HEK293 (cell line): ENCODE data around the gene CSTPP1.

Experiments
- CTCF ChIA-PET: fragments of 350-600 bp; formaldehyde crosslinking; extraction: SDS; loops from one replicate; lab custom pipeline; 2021; ENCODE audit warnings: antibody characterized with exemption; lab: Yijun Ruan, JAX
- POLR2A ChIA-PET: fragments of 300-600 bp; formaldehyde crosslinking; extraction: SDS; loops from one replicate; lab custom pipeline; 2020; ENCODE audit warnings: antibody characterized with exemption, inconsistent platforms; lab: Yijun Ruan, JAX
- H3K27ac ChIP-seq: fragments of 200-500 bp; sonication (Bioruptor generic); 2 replicates; pipeline ENCODE4 v1.5.1; 2014; ENCODE audit warnings: low read depth, low read length, control low read depth, inconsistent platforms; ENCODE audit errors: extremely low read depth
- H3K36me3 ChIP-seq, 2 experiments: fragments of 200-500 bp in 1 of 2; sonication (Bioruptor generic) in 1 of 2; 1 replicate in 1 of 2; 2 replicates in 1 of 2; pipeline ENCODE4 v1.5.1; 2014 to 2017; ENCODE audit warnings: inconsistent platforms in 2 of 2, low read length in 2 of 2; ENCODE audit not compliant: control insufficient read depth in 2 of 2, insufficient read depth in 1 of 2
- H3K4me1 ChIP-seq: fragments of 200-500 bp; sonication (Bioruptor generic); 2 replicates; pipeline ENCODE4 v1.5.1; 2014; ENCODE audit warnings: mild to moderate bottlenecking, low read length, inconsistent platforms; ENCODE audit not compliant: control insufficient read depth, insufficient read depth
- H3K4me3 ChIP-seq: 2 replicates; pipeline ENCODE4 v1.5.1; 2011; ENCODE audit warnings: low read depth, mild to moderate bottlenecking, control low read depth, low read length, moderate library complexity
- H3K9me3 ChIP-seq: fragments of 200-500 bp; sonication (Bioruptor generic); 2 replicates; pipeline ENCODE4 v1.5.1; 2014; ENCODE audit warnings: low read depth, low read length, inconsistent platforms; ENCODE audit not compliant: control insufficient read depth, insufficient read depth
- SCRT2 ChIP-seq: fragments of 450-650 bp; formaldehyde crosslinking; IDR thresholded peaks from 2 replicates; pipeline ENCODE4 v1.5.1; 2016; ENCODE audit warnings: missing biosample characterization, missing genetic modification characterization
- ZFP69B ChIP-seq: fragments of 450-650 bp; formaldehyde crosslinking; IDR thresholded peaks from 2 replicates; pipeline ENCODE4 v1.5.1; 2016; ENCODE audit warnings: missing biosample characterization, missing genetic modification characterization
- ZNF157 ChIP-seq: fragments of 450-650 bp; formaldehyde crosslinking; IDR thresholded peaks from 2 replicates; pipeline ENCODE4 v1.5.1; 2016; ENCODE audit warnings: missing biosample characterization, missing genetic modification characterization
- ZNF19 ChIP-seq: fragments of 450-650 bp; formaldehyde crosslinking; IDR thresholded peaks from 2 replicates; pipeline ENCODE4; 2016; ENCODE audit warnings: missing biosample characterization, missing genetic modification characterization, low read depth
- ZNF324 ChIP-seq: fragments of 450-650 bp; formaldehyde crosslinking; IDR thresholded peaks from 2 replicates; pipeline ENCODE4 v1.5.1; 2016; ENCODE audit warnings: missing biosample characterization, missing genetic modification characterization
- ZNF350 ChIP-seq: fragments of 450-650 bp; formaldehyde crosslinking; IDR thresholded peaks from 2 replicates; pipeline ENCODE4 v1.5.0; 2017; ENCODE audit warnings: missing biosample characterization, mild to moderate bottlenecking, missing genetic modification characterization
- ZNF37A ChIP-seq: fragments of 450-650 bp; IDR thresholded peaks from 2 replicates; pipeline ENCODE4 v1.5.1; 2018; ENCODE audit warnings: missing biosample characterization, missing genetic modification characterization
- ZNF560 ChIP-seq: fragments of 450-650 bp; formaldehyde crosslinking; IDR thresholded peaks from 2 replicates; pipeline ENCODE4 v1.5.1; 2017; ENCODE audit warnings: missing biosample characterization, missing genetic modification characterization, borderline replicate concordance
- ZNF561 ChIP-seq: fragments of 450-650 bp; IDR thresholded peaks from 2 replicates; pipeline ENCODE4 v1.5.1; 2018; ENCODE audit warnings: missing biosample characterization, missing genetic modification characterization, borderline replicate concordance
- ZNF571 ChIP-seq: fragments of 450-650 bp; formaldehyde crosslinking; IDR thresholded peaks from 2 replicates; pipeline ENCODE4 v1.5.0; 2017; ENCODE audit warnings: missing biosample characterization, missing genetic modification characterization
- ZNF629 ChIP-seq: fragments of 450-650 bp; formaldehyde crosslinking; IDR thresholded peaks from 2 replicates; pipeline ENCODE4 v1.5.1; 2017; ENCODE audit warnings: missing biosample characterization, missing genetic modification characterization
- ZNF658 ChIP-seq: fragments of 450-650 bp; formaldehyde crosslinking; IDR thresholded peaks from 2 replicates; pipeline ENCODE4; 2016; ENCODE audit warnings: missing biosample characterization, missing genetic modification characterization
- ZNF701 ChIP-seq: fragments of 450-650 bp; formaldehyde crosslinking; IDR thresholded peaks from 2 replicates; pipeline ENCODE4 v1.5.1; 2016; ENCODE audit warnings: missing biosample characterization, missing genetic modification characterization
- ZNF785 ChIP-seq: fragments of 450-650 bp; formaldehyde crosslinking; IDR thresholded peaks from 2 replicates; pipeline ENCODE4 v1.5.1; 2016; ENCODE audit warnings: missing biosample characterization, missing genetic modification characterization
- TF ChIP-seq, protein P1 (sequence below): fragments of 450-650 bp; formaldehyde crosslinking; IDR thresholded peaks from 2 replicates; pipeline ENCODE4 v1.5.1; 2017; ENCODE audit warnings: missing biosample characterization, missing genetic modification characterization
- TF ChIP-seq, protein P2 (sequence below): fragments of 450-650 bp; formaldehyde crosslinking; IDR thresholded peaks from 2 replicates; pipeline ENCODE4 v1.5.0; 2017; ENCODE audit warnings: missing biosample characterization, missing genetic modification characterization, borderline replicate concordance
- TF ChIP-seq, protein P3 (sequence below): fragments of 450-650 bp; formaldehyde crosslinking; IDR thresholded peaks from 2 replicates; pipeline ENCODE4 v1.5.1; 2017; ENCODE audit warnings: missing biosample characterization, missing genetic modification characterization
- TF ChIP-seq, protein P4 (sequence below): IDR thresholded peaks from 2 replicates; pipeline ENCODE4 v1.6.1; 2011; ENCODE audit warnings: mild to moderate bottlenecking, low read depth, low read length, borderline replicate concordance
- TF ChIP-seq, protein P5 (sequence below): fragments of 450-650 bp; formaldehyde crosslinking; IDR thresholded peaks from 2 replicates; pipeline ENCODE4 v1.5.1; 2016; ENCODE audit warnings: missing biosample characterization, missing genetic modification characterization
- TF ChIP-seq, protein P6 (sequence below): fragments of 450-650 bp; formaldehyde crosslinking; IDR thresholded peaks from 2 replicates; pipeline ENCODE4 v1.5.1; 2016; ENCODE audit warnings: missing biosample characterization, missing genetic modification characterization
- TF ChIP-seq, protein P7 (sequence below): fragments of 450-650 bp; formaldehyde crosslinking; IDR thresholded peaks from 2 replicates; pipeline ENCODE4 v1.5.1; 2016; ENCODE audit warnings: missing biosample characterization, missing genetic modification characterization
- TF ChIP-seq, protein P8 (sequence below): fragments of 450-650 bp; formaldehyde crosslinking; IDR thresholded peaks from 2 replicates; pipeline ENCODE4 v1.5.1; 2016; ENCODE audit warnings: missing biosample characterization, missing genetic modification characterization

The CSTPP1 gene

DNA sequence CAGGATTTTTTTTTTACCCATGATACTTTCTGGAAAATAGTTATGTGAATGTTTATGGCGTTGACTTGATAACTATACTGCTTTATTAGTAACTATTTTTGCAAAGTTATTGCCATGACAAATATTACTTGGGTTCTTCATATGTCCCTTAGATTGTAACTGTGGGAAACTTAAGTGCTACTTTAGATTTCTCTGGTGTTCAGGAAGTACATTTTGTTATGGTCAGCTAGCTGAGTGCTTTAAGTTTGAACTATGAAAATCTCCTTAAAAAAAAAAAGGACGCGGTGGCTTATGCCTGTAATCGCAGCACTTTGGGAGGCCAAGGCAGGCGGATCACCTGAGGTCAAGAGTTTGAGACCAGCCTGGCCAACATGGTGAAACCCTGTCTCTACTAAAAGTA is 42.8 kb downstream of the CSTPP1 start:
- no peaks in the 10 kb centered on the region for H3K9me3 ChIP-seq
- H3K4me3 ChIP-seq = no peak overlapping the region
- H3K27ac ChIP-seq = no peak overlapping the region
- CTCF ChIA-PET = no interaction called here
- peaks cover 15% of the 10 kb centered on the region; the same call in 1 of the 2 replicates for H3K4me1 ChIP-seq
- POLR2A ChIA-PET = no interaction called here
- no peaks in the 10 kb centered on the region for H3K36me3 ChIP-seq
- no peak for TF ChIP-seq ZNF157
- no peak for TF ChIP-seq ZNF571 (tag by site-specific recombination)
- TF ChIP-seq, protein P1, sequence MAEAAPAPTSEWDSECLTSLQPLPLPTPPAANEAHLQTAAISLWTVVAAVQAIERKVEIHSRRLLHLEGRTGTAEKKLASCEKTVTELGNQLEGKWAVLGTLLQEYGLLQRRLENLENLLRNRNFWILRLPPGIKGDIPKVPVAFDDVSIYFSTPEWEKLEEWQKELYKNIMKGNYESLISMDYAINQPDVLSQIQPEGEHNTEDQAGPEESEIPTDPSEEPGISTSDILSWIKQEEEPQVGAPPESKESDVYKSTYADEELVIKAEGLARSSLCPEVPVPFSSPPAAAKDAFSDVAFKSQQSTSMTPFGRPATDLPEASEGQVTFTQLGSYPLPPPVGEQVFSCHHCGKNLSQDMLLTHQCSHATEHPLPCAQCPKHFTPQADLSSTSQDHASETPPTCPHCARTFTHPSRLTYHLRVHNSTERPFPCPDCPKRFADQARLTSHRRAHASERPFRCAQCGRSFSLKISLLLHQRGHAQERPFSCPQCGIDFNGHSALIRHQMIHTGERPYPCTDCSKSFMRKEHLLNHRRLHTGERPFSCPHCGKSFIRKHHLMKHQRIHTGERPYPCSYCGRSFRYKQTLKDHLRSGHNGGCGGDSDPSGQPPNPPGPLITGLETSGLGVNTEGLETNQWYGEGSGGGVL (tag by site-specific recombination) = no peak
- TF ChIP-seq ZNF37A (tag by site-specific recombination) = no peak
- no peak for TF ChIP-seq ZNF560 (tag by site-specific recombination)
- TF ChIP-seq, protein P2, sequence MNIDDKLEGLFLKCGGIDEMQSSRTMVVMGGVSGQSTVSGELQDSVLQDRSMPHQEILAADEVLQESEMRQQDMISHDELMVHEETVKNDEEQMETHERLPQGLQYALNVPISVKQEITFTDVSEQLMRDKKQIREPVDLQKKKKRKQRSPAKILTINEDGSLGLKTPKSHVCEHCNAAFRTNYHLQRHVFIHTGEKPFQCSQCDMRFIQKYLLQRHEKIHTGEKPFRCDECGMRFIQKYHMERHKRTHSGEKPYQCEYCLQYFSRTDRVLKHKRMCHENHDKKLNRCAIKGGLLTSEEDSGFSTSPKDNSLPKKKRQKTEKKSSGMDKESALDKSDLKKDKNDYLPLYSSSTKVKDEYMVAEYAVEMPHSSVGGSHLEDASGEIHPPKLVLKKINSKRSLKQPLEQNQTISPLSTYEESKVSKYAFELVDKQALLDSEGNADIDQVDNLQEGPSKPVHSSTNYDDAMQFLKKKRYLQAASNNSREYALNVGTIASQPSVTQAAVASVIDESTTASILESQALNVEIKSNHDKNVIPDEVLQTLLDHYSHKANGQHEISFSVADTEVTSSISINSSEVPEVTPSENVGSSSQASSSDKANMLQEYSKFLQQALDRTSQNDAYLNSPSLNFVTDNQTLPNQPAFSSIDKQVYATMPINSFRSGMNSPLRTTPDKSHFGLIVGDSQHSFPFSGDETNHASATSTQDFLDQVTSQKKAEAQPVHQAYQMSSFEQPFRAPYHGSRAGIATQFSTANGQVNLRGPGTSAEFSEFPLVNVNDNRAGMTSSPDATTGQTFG (tag by site-specific recombination) = no peak
- TF ChIP-seq ZNF350 (tag by site-specific recombination) = no peak
- TF ChIP-seq, protein P3, sequence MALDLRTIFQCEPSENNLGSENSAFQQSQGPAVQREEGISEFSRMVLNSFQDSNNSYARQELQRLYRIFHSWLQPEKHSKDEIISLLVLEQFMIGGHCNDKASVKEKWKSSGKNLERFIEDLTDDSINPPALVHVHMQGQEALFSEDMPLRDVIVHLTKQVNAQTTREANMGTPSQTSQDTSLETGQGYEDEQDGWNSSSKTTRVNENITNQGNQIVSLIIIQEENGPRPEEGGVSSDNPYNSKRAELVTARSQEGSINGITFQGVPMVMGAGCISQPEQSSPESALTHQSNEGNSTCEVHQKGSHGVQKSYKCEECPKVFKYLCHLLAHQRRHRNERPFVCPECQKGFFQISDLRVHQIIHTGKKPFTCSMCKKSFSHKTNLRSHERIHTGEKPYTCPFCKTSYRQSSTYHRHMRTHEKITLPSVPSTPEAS (tag by site-specific recombination) = no peak
- TF ChIP-seq, protein P4, sequence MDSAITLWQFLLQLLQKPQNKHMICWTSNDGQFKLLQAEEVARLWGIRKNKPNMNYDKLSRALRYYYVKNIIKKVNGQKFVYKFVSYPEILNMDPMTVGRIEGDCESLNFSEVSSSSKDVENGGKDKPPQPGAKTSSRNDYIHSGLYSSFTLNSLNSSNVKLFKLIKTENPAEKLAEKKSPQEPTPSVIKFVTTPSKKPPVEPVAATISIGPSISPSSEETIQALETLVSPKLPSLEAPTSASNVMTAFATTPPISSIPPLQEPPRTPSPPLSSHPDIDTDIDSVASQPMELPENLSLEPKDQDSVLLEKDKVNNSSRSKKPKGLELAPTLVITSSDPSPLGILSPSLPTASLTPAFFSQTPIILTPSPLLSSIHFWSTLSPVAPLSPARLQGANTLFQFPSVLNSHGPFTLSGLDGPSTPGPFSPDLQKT = no peak
- no peak for TF ChIP-seq ZFP69B
- TF ChIP-seq, protein P5, sequence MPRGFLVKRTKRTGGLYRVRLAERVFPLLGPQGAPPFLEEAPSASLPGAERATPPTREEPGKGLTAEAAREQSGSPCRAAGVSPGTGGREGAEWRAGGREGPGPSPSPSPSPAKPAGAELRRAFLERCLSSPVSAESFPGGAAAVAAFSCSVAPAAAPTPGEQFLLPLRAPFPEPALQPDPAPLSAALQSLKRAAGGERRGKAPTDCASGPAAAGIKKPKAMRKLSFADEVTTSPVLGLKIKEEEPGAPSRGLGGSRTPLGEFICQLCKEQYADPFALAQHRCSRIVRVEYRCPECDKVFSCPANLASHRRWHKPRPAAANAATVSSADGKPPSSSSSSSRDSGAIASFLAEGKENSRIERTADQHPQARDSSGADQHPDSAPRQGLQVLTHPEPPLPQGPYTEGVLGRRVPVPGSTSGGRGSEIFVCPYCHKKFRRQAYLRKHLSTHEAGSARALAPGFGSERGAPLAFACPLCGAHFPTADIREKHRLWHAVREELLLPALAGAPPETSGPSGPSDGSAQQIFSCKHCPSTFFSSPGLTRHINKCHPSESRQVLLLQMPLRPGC (tag by site-specific recombination) = no peak
- TF ChIP-seq, protein P6, sequence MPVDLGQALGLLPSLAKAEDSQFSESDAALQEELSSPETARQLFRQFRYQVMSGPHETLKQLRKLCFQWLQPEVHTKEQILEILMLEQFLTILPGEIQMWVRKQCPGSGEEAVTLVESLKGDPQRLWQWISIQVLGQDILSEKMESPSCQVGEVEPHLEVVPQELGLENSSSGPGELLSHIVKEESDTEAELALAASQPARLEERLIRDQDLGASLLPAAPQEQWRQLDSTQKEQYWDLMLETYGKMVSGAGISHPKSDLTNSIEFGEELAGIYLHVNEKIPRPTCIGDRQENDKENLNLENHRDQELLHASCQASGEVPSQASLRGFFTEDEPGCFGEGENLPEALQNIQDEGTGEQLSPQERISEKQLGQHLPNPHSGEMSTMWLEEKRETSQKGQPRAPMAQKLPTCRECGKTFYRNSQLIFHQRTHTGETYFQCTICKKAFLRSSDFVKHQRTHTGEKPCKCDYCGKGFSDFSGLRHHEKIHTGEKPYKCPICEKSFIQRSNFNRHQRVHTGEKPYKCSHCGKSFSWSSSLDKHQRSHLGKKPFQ (tag by site-specific recombination) = no peak
- TF ChIP-seq SCRT2 (tag by site-specific recombination) = no peak

DNA sequence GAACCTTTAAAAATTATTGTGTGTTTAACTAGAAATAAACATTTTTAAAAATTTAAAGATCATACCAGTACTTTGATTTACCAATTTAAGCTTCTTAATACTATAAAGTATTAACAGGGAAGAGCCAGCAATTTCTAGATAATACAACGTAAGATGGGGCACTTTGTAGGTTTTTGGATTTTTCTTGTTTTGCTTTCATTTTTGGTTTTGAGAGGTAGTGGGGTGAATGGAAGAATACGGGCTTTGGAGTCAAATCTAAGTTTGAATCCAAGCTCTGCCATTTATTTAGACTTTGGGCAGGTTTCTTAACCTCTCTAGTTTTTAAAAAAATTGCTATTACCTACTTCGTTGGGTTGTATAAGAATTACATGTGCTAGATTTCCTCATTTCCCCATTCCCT is 44.9 kb downstream of the CSTPP1 start:
- H3K36me3 ChIP-seq = no peaks in the 10 kb centered on the region
- no peak for TF ChIP-seq ZNF785
- TF ChIP-seq ZNF658 = no peak
- no peak for TF ChIP-seq ZNF629 (tag by site-specific recombination)
- no peak for TF ChIP-seq ZNF561 (tag by site-specific recombination)
- TF ChIP-seq, protein P7, sequence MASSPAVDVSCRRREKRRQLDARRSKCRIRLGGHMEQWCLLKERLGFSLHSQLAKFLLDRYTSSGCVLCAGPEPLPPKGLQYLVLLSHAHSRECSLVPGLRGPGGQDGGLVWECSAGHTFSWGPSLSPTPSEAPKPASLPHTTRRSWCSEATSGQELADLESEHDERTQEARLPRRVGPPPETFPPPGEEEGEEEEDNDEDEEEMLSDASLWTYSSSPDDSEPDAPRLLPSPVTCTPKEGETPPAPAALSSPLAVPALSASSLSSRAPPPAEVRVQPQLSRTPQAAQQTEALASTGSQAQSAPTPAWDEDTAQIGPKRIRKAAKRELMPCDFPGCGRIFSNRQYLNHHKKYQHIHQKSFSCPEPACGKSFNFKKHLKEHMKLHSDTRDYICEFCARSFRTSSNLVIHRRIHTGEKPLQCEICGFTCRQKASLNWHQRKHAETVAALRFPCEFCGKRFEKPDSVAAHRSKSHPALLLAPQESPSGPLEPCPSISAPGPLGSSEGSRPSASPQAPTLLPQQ (tag by site-specific recombination) = no peak
- TF ChIP-seq ZNF324 (tag by site-specific recombination) = no peak
- TF ChIP-seq, protein P8, sequence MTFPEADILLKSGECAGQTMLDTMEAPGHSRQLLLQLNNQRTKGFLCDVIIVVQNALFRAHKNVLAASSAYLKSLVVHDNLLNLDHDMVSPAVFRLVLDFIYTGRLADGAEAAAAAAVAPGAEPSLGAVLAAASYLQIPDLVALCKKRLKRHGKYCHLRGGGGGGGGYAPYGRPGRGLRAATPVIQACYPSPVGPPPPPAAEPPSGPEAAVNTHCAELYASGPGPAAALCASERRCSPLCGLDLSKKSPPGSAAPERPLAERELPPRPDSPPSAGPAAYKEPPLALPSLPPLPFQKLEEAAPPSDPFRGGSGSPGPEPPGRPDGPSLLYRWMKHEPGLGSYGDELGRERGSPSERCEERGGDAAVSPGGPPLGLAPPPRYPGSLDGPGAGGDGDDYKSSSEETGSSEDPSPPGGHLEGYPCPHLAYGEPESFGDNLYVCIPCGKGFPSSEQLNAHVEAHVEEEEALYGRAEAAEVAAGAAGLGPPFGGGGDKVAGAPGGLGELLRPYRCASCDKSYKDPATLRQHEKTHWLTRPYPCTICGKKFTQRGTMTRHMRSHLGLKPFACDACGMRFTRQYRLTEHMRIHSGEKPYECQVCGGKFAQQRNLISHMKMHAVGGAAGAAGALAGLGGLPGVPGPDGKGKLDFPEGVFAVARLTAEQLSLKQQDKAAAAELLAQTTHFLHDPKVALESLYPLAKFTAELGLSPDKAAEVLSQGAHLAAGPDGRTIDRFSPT = no peak
- TF ChIP-seq ZNF701 (tag by site-specific recombination) = no peak
- no peak for TF ChIP-seq ZNF19 (tag by site-specific recombination)
- TF ChIP-seq, all 188 proteins: peak for 0
- POLR2A ChIA-PET = no interaction called here
- Histone ChIP-seq H3K4me1 (peaks cover 15% of the 10 kb centered on the region; the same call in 1 of the 2 replicates), H3K9me3 (no peaks in the 10 kb centered on the region), H3K4me3 (no peak overlapping the region), H3K27ac (no peak overlapping the region)
- CTCF ChIA-PET = interaction anchor here (0.6 to 0.7 kb wide), 2 partner anchors 15 to 171 kb away, joined by 3 read pairs; no protein-coding TSS in a partner anchor
